Left ventricle myocardium inferior (tissue), 1 donor: ENCODE measurements around the gene UBP1. TPM values are rescaled to one million over a fixed set of nuclear protein-coding genes. Genes with fewer than 3 reads are reported as not detected.

Source experiments
- DNase-seq: peaks from one replicate; pipeline ENCODE4 v3.0.0-alpha.2; 2020
- H3K27ac ChIP-seq: fragments of 200-600 bp; replicated peaks from 2 replicates; pipeline ENCODE4 v1.8.0; 2021
- H3K27me3 ChIP-seq: fragments of 200-600 bp; 2 replicates; pipeline ENCODE4 v1.8.0; 2021; ENCODE audit warnings: low read depth
- H3K36me3 ChIP-seq: fragments of 200-600 bp; 2 replicates; pipeline ENCODE4 v1.8.0; 2021
- H3K4me1 ChIP-seq: fragments of 200-600 bp; 2 replicates; pipeline ENCODE4 v1.8.0; 2021
- H3K4me3 ChIP-seq: fragments of 200-600 bp; 2 replicates; pipeline ENCODE4 v1.8.0; 2021; ENCODE audit warnings: mild to moderate bottlenecking, moderate library complexity
- H3K9me3 ChIP-seq: fragments of 200-600 bp; replicated peaks from 2 replicates; pipeline ENCODE4 v1.8.0; 2021
- intact Hi-C: fragments of 100-400 bp; cut with micrococcal nuclease; formaldehyde crosslinking; loops from one replicate; pipeline ENCODE4 v1.11.0; 2022
- total RNA-seq: library from RNA; stranded (reverse); fragmentation: NEBNext Ultra II Directional; extraction: Animal tissue kit (Norgen Biotek cat#: 25700); gene quantifications from one replicate; pipeline ENCODE4 v1.2.1, GENCODE V29; 2021
- TF ChIP-seq, protein P1 (sequence below): fragments of 200-600 bp; IDR thresholded peaks from 2 replicates; pipeline ENCODE4 v1.8.0; 2021; ENCODE audit warnings: antibody characterized with exemption, mild to moderate bottlenecking, borderline replicate concordance
- donor health status: DM: no; HTN: yes; CAD: no; lungs with severe emphysema.

Gene UBP1
- total RNA-seq, 1 donor from 2014 or later = 40.6 TPM

DNA sequence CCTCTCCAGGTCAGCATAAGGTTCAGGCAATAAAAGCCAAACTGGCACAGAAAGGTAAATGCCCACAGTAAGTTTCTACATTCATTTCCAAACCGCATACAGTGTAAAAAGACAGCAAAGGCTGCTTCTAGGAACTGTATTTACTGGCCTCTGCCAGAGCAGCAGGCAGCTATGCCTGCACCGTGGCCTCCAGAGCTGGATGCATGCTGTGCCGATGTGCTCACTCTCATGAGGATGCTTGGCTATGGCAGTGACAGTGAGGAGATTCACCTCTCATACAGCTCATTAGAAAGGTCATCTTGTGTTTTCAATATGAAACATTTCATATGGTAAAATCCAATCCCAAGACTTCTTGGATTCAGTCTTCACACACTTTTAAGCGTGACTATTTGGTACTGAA is 50.3 kb downstream of the UBP1 start:
- H3K4me3 ChIP-seq = no peak overlapping the region
- peaks cover 26% of the 10 kb centered on the region for H3K4me1 ChIP-seq
- H3K27me3 ChIP-seq = no peaks in the 10 kb centered on the region
- no peak overlapping the region for H3K27ac ChIP-seq
- intact Hi-C loops = no loop called here
- no peak for DNase-seq
- peaks cover 90% of the 10 kb centered on the region for H3K36me3 ChIP-seq
- no peaks in the 10 kb centered on the region for H3K9me3 ChIP-seq
- TF ChIP-seq, protein P1, sequence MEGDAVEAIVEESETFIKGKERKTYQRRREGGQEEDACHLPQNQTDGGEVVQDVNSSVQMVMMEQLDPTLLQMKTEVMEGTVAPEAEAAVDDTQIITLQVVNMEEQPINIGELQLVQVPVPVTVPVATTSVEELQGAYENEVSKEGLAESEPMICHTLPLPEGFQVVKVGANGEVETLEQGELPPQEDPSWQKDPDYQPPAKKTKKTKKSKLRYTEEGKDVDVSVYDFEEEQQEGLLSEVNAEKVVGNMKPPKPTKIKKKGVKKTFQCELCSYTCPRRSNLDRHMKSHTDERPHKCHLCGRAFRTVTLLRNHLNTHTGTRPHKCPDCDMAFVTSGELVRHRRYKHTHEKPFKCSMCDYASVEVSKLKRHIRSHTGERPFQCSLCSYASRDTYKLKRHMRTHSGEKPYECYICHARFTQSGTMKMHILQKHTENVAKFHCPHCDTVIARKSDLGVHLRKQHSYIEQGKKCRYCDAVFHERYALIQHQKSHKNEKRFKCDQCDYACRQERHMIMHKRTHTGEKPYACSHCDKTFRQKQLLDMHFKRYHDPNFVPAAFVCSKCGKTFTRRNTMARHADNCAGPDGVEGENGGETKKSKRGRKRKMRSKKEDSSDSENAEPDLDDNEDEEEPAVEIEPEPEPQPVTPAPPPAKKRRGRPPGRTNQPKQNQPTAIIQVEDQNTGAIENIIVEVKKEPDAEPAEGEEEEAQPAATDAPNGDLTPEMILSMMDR = no peak

DNA sequence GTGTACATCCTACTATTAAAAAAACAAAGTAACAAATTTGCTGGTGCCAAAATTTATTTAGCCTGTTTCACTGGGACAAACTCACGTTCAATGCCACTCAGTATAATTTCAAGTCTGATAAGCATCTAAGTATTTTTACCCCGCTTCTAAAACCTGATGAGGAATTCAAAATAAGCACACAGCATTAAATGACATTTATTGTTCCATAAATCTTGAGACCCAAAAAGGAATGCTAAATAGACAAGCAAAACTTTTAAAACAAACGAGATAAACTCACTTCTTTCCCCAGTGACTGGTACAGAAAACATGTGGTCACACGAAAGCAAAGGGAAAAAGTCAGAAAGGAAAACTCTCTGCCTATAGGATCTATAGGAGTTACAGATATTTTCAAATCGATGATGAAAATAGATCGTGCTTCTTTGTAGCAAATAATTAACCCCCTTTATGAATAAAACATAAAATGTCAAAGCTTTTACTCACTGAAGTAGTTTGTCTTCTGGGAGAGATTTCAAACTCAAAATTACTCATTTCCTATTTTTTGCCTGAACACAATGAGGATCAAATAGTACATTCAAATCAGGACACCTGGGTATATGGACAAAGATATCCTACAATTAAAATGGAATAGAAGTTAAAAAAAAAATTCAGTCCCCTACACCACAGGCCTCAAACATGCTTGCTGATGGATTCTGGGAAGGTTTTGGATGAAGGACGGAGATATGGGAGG is 51.7 kb downstream of the UBP1 start:
- H3K27me3 ChIP-seq = no peaks in the 10 kb centered on the region
- peaks cover 87% of the 10 kb centered on the region for H3K36me3 ChIP-seq
- no peaks in the 10 kb centered on the region for H3K9me3 ChIP-seq
- intact Hi-C loops = no loop called here
- H3K27ac ChIP-seq = no peak overlapping the region
- no peak for DNase-seq
- no peak overlapping the region for H3K4me3 ChIP-seq
- peaks cover 26% of the 10 kb centered on the region for H3K4me1 ChIP-seq
- TF ChIP-seq, protein P1 = no peak

DNA sequence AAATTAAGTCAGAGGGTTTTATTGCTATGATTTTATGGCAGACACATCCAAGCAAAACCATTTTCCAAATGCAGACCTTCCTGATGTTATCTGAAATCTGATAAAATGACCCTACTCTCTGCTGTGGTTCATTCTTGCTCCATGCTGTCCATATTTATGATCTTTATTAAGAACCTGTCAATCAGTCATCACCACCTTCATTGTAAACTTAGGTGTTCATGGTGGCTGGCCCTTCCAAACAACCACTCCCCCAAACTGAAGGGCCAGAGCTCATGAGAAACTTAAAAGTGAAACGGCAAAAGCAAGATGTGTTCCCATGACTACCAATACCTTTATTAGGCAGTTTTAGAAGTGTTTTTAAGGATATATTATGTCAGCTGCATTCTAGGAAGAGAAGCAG is 53.6 kb downstream of the UBP1 start:
- intact Hi-C loops = no loop called here
- no peak overlapping the region for H3K27ac ChIP-seq
- no peaks in the 10 kb centered on the region for H3K9me3 ChIP-seq
- H3K4me1 ChIP-seq = peaks cover 21% of the 10 kb centered on the region
- no peaks in the 10 kb centered on the region for H3K27me3 ChIP-seq
- TF ChIP-seq, protein P1 = no peak
- peaks cover 69% of the 10 kb centered on the region for H3K36me3 ChIP-seq
- no peak overlapping the region for H3K4me3 ChIP-seq
- no peak for DNase-seq

DNA sequence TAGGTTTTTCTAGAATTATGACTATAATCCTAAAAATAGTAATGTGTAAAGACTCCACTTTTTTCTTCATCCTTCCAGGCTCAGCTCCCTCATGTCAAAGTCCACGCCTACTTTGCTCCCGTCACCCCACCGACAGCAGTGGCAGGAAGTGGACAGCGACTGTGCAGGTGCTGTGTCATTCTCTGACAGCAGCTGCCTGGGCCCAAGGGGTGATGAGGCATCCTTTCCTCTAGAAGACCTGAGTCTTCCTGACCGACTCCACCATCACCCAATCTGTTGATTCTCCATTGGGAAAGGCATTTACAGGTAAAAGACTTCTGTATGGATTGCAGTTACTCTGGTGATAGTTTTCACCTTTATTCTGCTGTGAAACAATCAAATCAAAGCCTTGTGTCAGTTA is 54.8 kb downstream of the UBP1 start:
- H3K4me3 ChIP-seq = no peak overlapping the region
- peaks cover 60% of the 10 kb centered on the region for H3K36me3 ChIP-seq
- TF ChIP-seq, protein P1 = no peak
- H3K27ac ChIP-seq = no peak overlapping the region
- intact Hi-C loops = no loop called here
- peaks cover 9% of the 10 kb centered on the region for H3K4me1 ChIP-seq
- H3K9me3 ChIP-seq = no peaks in the 10 kb centered on the region
- DNase-seq = no peak
- no peaks in the 10 kb centered on the region for H3K27me3 ChIP-seq

DNA sequence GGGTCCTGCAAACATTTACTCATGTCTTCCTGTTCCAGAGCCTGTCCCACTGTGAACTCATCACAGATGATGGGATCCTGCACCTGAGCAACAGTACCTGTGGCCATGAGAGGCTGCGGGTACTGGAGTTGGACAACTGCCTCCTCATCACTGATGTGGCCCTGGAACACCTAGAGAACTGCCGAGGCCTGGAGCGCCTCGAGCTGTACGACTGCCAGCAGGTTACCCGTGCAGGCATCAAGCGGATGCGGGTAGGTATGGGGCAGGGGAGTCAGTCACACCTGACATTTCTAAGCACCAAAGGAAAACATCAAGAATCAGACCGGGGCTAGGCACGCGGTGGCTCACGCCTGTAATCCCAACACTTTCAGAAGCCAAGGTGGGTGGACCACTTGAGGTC is 56.3 kb downstream of the UBP1 start:
- TF ChIP-seq, protein P1 = no peak
- intact Hi-C loops = no loop called here
- no peak overlapping the region for H3K27ac ChIP-seq
- no peak overlapping the region for H3K4me3 ChIP-seq
- no peaks in the 10 kb centered on the region for H3K27me3 ChIP-seq
- no peaks in the 10 kb centered on the region for H3K4me1 ChIP-seq
- DNase-seq = no peak
- H3K36me3 ChIP-seq = peaks cover 47% of the 10 kb centered on the region
- no peaks in the 10 kb centered on the region for H3K9me3 ChIP-seq
